BLaER1 treated with 17β-estradiol and CSF1 and Interleukin-3, amounts not matched to agents 10 nM and 100 nM (cell line): Measurements from ENCODE around the gene GPR176.

Experiments used
- H3K27ac ChIP-seq, 11 experiments: shearing (Covaris generic); formaldehyde crosslinking; 2 replicates each; pipeline ENCODE4 v1.8.1; 2022
- H3K27me3 ChIP-seq, 11 experiments: shearing (Covaris generic); formaldehyde crosslinking; 2 replicates each; pipeline ENCODE4 v1.8.1; 2022
- H3K36me3 ChIP-seq, 11 experiments: shearing (Covaris generic); formaldehyde crosslinking; 2 replicates each; pipeline ENCODE4 v1.8.1; 2022
- H3K4me1 ChIP-seq, 10 experiments: shearing (Covaris generic); formaldehyde crosslinking; 2 replicates each; pipeline ENCODE4 v1.8.1; 2022
- H3K4me2 ChIP-seq, 11 experiments: shearing (Covaris generic); formaldehyde crosslinking; 2 replicates each; pipeline ENCODE4 v1.8.1; 2022
- H3K4me3 ChIP-seq, 10 experiments: shearing (Covaris generic); formaldehyde crosslinking; 2 replicates each; pipeline ENCODE4 v1.8.1; 2022
- H3K9ac ChIP-seq, 11 experiments: shearing (Covaris generic); formaldehyde crosslinking; 2 replicates each; pipeline ENCODE4 v1.8.1; 2022
- H3K9me3 ChIP-seq, 11 experiments: shearing (Covaris generic); formaldehyde crosslinking; replicated peaks in 1 of 11; 2 replicates each; pipeline ENCODE4 v1.8.1; 2022
- H4K20me1 ChIP-seq, 11 experiments: shearing (Covaris generic); formaldehyde crosslinking; 2 replicates each; pipeline ENCODE4 v1.8.1; 2022
- Cebpa-rat ChIP-seq, 11 experiments: shearing (Covaris generic); IDR thresholded peaks; 2 replicates each; pipeline ENCODE4 v1.8.1; 2022

GPR176 gene

DNA sequence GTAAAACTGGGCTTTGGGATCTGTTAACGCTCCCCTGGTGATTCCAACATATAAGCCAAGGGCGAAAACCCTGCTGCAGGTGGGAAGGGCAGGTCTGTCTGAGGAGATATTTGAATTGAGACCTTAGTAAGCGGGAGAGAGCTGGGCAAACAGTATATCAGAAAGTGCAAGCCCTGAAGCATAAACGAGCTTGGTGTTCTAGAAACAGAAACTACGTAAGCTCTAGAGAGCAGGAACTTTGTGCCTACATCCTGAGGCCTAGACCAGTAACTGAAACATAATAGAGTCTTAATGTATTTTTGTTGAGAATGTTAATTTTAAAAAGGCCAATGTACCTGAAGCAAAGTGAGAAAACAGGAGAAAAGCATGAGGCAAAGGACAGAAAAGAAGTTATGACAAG is 74.5 kb downstream of the GPR176 start:
- Histone ChIP-seq H3K27ac (peak overlapping the region in 5 of 11 experiments; percentile 10 to 25 (median 17); a peak in 5 of 22 replicates), H3K36me3 (peaks cover 0 to 28% (median 4%) of the 10 kb centered on the region in 11 experiments; a peak in 10 of 22 replicates), H3K4me2 (peak overlapping the region; percentile 4 to 56 (median 21); a peak in 13 of 22 replicates), H3K9me3 (peaks cover 0 to 49% (median 36%) of the 10 kb centered on the region in 11 experiments; a peak in 16 of 22 replicates), H3K9ac (no peak overlapping the region), H4K20me1 (peaks cover 0 to 5% (median 0%) of the 10 kb centered on the region in 11 experiments; a peak in 1 of 22 replicates), H3K27me3 (no peaks in the 10 kb centered on the region), H3K4me1 (peaks cover 23 to 42% (median 36%) of the 10 kb centered on the region in 10 experiments), H3K4me3 (no peak overlapping the region)
- TF ChIP-seq Cebpa-rat (IDR thresholded peaks at IDR 0.05), result no peak

DNA sequence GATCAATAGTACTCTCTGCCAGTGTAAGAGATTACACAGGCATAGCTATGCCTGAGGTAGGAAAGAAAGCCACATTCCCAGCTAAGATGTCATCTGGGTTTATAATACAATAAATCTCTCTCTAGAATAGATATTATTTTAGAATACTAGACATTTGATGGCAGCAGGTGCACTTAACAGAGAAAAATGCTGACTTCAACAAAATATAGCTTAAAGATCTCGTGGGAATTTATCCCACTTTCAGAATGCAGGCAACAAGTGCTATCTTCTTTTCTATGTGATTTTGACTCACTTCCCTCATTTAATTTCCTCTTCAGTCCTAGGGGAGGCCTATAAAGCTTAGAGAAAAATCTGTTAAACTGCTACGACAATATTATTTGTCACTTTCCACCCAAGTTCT is 76.5 kb downstream of the GPR176 start:
- H3K27me3 ChIP-seq, result no peaks in the 10 kb centered on the region
- TF ChIP-seq Cebpa-rat (IDR thresholded peaks at IDR 0.05), result no peak
- peaks cover 0 to 5% (median 0%) of the 10 kb centered on the region in 11 experiments; a peak in 1 of 22 replicates for H4K20me1 ChIP-seq
- peak overlapping the region in 6 of 11 experiments; percentile 11 to 51 (median 24); a peak in 5 of 22 replicates for H3K27ac ChIP-seq
- peaks cover 0 to 32% (median 4%) of the 10 kb centered on the region in 11 experiments; a peak in 10 of 22 replicates for H3K36me3 ChIP-seq
- H3K4me3 ChIP-seq, result 0 out of 20 replicates have a peak overlapping the region, but pooled peaks of 1 of the 10 experiments have one; percentile 3
- H3K4me1 ChIP-seq, result peaks cover 23 to 42% (median 32%) of the 10 kb centered on the region in 10 experiments
- H3K9me3 ChIP-seq, result peaks cover 5 to 53% (median 42%) of the 10 kb centered on the region in 11 experiments; a peak in 20 of 22 replicates
- peak overlapping the region; percentile 11 to 66 (median 48); a peak in 21 of 22 replicates for H3K4me2 ChIP-seq
- H3K9ac ChIP-seq, result no peak overlapping the region

DNA sequence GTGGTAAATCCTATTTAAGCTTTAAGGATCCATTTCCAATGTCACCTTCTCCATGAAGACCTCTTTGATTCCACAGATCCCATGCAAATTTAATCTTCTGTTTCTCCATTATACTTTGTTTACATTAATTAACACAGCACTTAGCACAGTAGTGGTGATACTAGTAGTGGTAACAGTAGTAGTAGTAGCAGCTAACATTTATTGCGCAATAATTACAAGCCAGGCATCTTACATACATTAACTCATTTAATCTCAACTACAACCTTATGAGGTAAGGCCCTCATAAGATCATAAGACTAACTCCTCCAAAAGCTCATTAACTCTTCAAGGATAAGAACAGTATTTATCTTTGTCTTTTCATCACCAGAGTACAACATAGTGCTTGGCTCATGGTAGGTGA is 82.6 kb downstream of the GPR176 start:
- Histone ChIP-seq H4K20me1 (peaks cover 0 to 7% (median 0%) of the 10 kb centered on the region in 11 experiments; a peak in 1 of 22 replicates), H3K9me3 (peaks cover 5 to 58% (median 32%) of the 10 kb centered on the region in 11 experiments; a peak in 20 of 22 replicates), H3K36me3 (peaks cover 0 to 58% (median 4%) of the 10 kb centered on the region in 11 experiments; a peak in 11 of 22 replicates), H3K27ac (no peak overlapping the region), H3K27me3 (no peaks in the 10 kb centered on the region), H3K4me3 (no peak overlapping the region), H3K4me1 (peaks cover 0 to 10% (median 4%) of the 10 kb centered on the region in 10 experiments; a peak in 11 of 20 replicates), H3K4me2 (no peak overlapping the region), H3K9ac (no peak overlapping the region)
- peak in 8 of 11 experiments; percentile 73 to 99 (median 87); a peak in 12 of 22 replicates for TF ChIP-seq Cebpa-rat (IDR thresholded peaks at IDR 0.05)

DNA sequence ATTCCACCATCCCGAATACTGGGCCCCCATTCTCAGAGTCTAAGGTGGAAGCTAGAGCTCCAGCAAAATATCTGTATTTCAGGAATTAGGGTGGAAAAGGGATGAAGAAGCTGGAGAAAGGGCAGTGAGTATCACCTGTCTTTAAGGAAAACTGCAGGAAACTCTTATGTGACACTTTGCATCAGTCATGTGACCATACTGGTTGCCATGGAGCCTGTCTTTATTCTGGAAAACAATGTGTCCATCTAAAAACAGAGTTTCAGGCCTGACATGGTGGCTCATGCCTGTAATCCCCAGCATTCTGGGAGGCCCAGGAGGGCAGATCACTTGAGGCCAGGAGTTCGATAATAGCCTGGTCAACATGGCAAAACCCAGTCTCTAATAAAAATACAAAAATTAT is 84.5 kb downstream of the GPR176 start:
- Histone ChIP-seq H3K36me3 (peaks cover 0 to 45% (median 0%) of the 10 kb centered on the region in 11 experiments; a peak in 8 of 22 replicates), H3K4me3 (no peak overlapping the region), H3K27ac (no peak overlapping the region), H4K20me1 (peaks cover 0 to 23% (median 0%) of the 10 kb centered on the region in 11 experiments; a peak in 2 of 22 replicates), H3K27me3 (no peaks in the 10 kb centered on the region), H3K9ac (no peak overlapping the region), H3K9me3 (peaks cover 5 to 42% (median 18%) of the 10 kb centered on the region in 11 experiments; a peak in 20 of 22 replicates), H3K4me2 (no peak overlapping the region), H3K4me1 (peaks cover 0 to 5% (median 0%) of the 10 kb centered on the region in 10 experiments; a peak in 4 of 20 replicates)
- no peak for TF ChIP-seq Cebpa-rat (IDR thresholded peaks at IDR 0.05)

DNA sequence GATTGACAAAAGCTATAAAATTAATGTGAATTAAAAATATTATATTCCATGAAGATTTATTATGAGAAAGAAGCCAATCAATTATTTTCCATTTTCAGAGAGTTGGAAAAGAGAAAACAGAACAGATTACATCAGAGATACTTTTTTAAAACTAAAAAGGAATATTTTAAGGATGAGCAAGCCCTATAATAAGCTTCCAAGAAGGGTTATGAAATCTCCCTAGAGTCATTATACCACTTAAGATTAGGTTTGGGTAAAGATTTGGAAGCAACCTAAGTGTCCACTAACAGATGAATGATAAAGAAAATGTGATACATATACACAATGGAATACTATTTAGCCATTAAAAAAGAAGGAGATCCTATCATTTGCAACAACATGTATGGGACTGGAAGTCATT is 85.8 kb downstream of the GPR176 start:
- TF ChIP-seq Cebpa-rat (IDR thresholded peaks at IDR 0.05), result no peak
- no peak overlapping the region for H3K4me3 ChIP-seq
- H4K20me1 ChIP-seq, result peaks cover 0 to 28% (median 0%) of the 10 kb centered on the region in 11 experiments; a peak in 2 of 22 replicates
- no peaks in the 10 kb centered on the region for H3K27me3 ChIP-seq
- peaks cover 0 to 41% (median 4%) of the 10 kb centered on the region in 11 experiments; a peak in 7 of 22 replicates for H3K36me3 ChIP-seq
- H3K27ac ChIP-seq, result no peak overlapping the region
- peaks cover 0 to 33% (median 10%) of the 10 kb centered on the region in 11 experiments; a peak in 13 of 22 replicates for H3K9me3 ChIP-seq
- no peak overlapping the region for H3K4me2 ChIP-seq
- peaks cover 0 to 5% (median 0%) of the 10 kb centered on the region in 10 experiments; a peak in 4 of 20 replicates for H3K4me1 ChIP-seq
- H3K9ac ChIP-seq, result no peak overlapping the region

DNA sequence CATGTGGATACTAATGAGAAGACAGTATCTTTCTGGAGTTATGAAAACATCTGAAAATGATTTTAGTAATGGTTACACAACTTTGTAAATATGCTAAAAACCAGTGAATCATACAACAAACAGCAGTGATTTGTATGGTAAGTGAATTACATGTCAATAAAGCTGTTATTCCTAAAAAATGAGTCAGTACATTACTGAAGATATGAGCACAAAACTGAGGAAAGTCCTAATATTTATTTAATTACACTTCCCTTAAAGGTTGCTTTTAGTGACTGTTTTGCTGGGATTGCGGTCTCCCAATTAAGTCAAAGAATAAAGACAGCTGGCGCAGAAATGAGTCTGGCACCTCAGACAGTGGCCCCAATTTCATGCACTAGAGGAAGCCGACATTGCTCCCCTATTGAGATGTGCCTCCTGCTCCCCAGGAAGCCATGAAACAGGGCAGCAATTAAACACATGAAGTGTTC is 86.5 kb downstream of the GPR176 start:
- H3K9me3 ChIP-seq, result peaks cover 0 to 27% (median 7%) of the 10 kb centered on the region in 11 experiments; a peak in 11 of 22 replicates
- peaks cover 0 to 46% (median 6%) of the 10 kb centered on the region in 11 experiments; a peak in 9 of 22 replicates for H3K36me3 ChIP-seq
- no peak overlapping the region for H3K4me2 ChIP-seq
- H4K20me1 ChIP-seq, result peaks cover 0 to 36% (median 0%) of the 10 kb centered on the region in 11 experiments; a peak in 2 of 22 replicates
- H3K27ac ChIP-seq, result no peak overlapping the region
- no peak overlapping the region for H3K9ac ChIP-seq
- no peaks in the 10 kb centered on the region for H3K27me3 ChIP-seq
- no peak overlapping the region for H3K4me3 ChIP-seq
- H3K4me1 ChIP-seq, result peaks cover 0 to 5% (median 0%) of the 10 kb centered on the region in 10 experiments; a peak in 4 of 20 replicates
- TF ChIP-seq Cebpa-rat (IDR thresholded peaks at IDR 0.05), result no peak

DNA sequence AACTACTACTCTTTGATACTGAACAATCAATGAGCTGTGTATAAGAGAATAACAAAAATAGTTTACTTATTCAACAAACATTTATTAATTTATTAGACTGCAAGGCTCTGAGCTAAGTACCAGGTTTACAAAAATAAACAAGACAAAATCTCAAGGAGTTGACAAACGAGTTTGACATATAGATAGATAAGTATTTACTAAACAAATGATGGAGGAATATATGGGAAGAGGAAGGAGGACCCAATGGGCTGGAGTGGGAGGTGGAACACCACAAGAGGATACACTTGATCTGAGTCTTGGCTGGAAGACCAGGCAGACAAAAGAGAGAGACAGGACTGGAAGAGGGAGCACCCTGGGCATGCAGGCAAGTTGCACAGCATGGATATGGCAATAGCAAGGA is 89.9 kb downstream of the GPR176 start:
- H3K36me3 ChIP-seq, result peaks cover 0 to 55% (median 21%) of the 10 kb centered on the region in 11 experiments; a peak in 15 of 22 replicates
- no peak for TF ChIP-seq Cebpa-rat (IDR thresholded peaks at IDR 0.05)
- H3K4me3 ChIP-seq, result no peak overlapping the region
- peaks cover 4 to 27% (median 11%) of the 10 kb centered on the region in 11 experiments; a peak in 13 of 22 replicates for H3K9me3 ChIP-seq
- H3K27ac ChIP-seq, result no peak overlapping the region
- no peaks in the 10 kb centered on the region; a peak in 1 of 20 replicates for H3K4me1 ChIP-seq
- H3K27me3 ChIP-seq, result no peaks in the 10 kb centered on the region
- peaks cover 0 to 38% (median 0%) of the 10 kb centered on the region in 11 experiments; a peak in 2 of 22 replicates for H4K20me1 ChIP-seq
- H3K9ac ChIP-seq, result no peak overlapping the region
- no peak overlapping the region for H3K4me2 ChIP-seq

DNA sequence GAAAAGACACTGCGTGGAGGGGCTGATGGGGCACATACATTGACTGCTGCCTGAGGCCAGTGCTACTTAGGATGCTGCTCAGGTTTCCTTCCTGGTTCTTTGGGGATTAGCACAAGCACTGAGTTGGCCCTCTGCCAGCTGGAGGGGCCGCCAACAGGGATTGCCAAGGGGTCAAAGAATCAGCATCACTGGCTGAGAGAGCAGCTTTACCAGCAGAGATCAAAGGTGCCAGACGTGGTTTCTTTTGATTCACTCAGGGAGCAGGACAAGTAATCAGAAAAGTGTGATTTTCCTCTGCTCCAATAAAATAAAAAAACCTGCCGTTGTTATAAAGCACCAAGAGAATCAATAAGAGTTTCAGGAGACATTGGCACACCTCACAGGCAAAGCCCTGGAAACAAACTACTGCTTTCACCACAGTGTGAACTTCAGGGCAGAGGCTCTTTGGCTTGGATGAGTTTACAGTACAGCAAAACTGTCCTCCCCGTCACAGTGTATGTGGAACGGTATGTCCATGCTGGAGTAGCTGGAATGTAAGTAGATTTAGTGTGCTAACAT is 91.6 kb downstream of the GPR176 start:
- Histone ChIP-seq H3K4me3 (no peak overlapping the region), H3K36me3 (peaks cover 0 to 65% (median 21%) of the 10 kb centered on the region in 11 experiments; a peak in 17 of 22 replicates), H3K4me1 (no peaks in the 10 kb centered on the region; a peak in 1 of 20 replicates), H4K20me1 (peaks cover 0 to 38% (median 0%) of the 10 kb centered on the region in 11 experiments; a peak in 2 of 22 replicates), H3K9me3 (peaks cover 17 to 44% (median 23%) of the 10 kb centered on the region in 11 experiments; a peak in 20 of 22 replicates), H3K9ac (no peak overlapping the region), H3K27me3 (no peaks in the 10 kb centered on the region), H3K4me2 (no peak overlapping the region), H3K27ac (no peak overlapping the region)
- no peak for TF ChIP-seq Cebpa-rat (IDR thresholded peaks at IDR 0.05)

DNA sequence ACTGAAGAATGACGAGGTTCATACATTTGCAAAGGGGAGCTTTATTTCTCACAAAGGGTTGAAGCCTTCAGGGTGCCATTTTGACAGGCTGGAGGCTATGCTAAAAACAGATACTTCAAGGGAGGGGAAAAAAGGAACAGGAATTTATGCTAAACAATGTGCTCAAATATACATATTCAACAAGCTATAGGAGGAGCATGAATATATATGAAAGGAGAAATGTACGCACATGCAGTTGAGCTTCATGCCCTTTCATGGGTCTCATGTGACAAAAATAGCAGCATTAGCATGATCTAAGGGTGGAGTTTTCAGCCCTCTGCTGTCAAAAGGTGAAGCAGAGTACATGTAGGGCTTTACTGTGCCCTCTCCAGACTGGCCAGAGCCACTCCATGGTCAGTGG is 93.1 kb downstream of the GPR176 start:
- Histone ChIP-seq H3K4me1 (no peaks in the 10 kb centered on the region; a peak in 1 of 20 replicates), H3K4me3 (no peak overlapping the region)

More for the DNA sequence above, 93.1 kb downstream of the GPR176 start:
- H3K4me2 ChIP-seq, result no peak overlapping the region
- no peak overlapping the region for H3K27ac ChIP-seq
- H3K27me3 ChIP-seq, result no peaks in the 10 kb centered on the region
- H4K20me1 ChIP-seq, result peaks cover 0 to 37% (median 0%) of the 10 kb centered on the region in 11 experiments; a peak in 2 of 22 replicates
- no peak for TF ChIP-seq Cebpa-rat (IDR thresholded peaks at IDR 0.05)
- peaks cover 0 to 60% (median 21%) of the 10 kb centered on the region in 11 experiments; a peak in 17 of 22 replicates for H3K36me3 ChIP-seq
- H3K9me3 ChIP-seq, result peaks cover 17 to 38% (median 23%) of the 10 kb centered on the region in 11 experiments; a peak in 20 of 22 replicates
- H3K9ac ChIP-seq, result no peak overlapping the region
